22Rv1 (cell line): Measurements from ENCODE around the gene PADI2.

ENCODE experiments used
- CTCF ChIP-seq: fragments of 450-650 bp; IDR thresholded peaks from 2 replicates; pipeline ENCODE4 v1.5.1; 2017; ENCODE audit warnings: mild to moderate bottlenecking
- ZFX ChIP-seq: fragments of 450-650 bp; IDR thresholded peaks from 2 replicates; pipeline ENCODE4 v1.6.1; 2017; ENCODE audit warnings: antibody characterized with exemption, borderline replicate concordance

- TF ChIP-seq CTCF (no peak), ZFX (no peak)
Measured at GRCh38 chr1:17094664-17095063, 24.6 kb downstream of the PADI2 start.
